T-helper 2 cell treated with Interferon-gamma antibody and Interleukin-4, amounts not matched to agents 100 ng/mL and 5 ng/mL, for 36 hours (primary cell): ENCODE measurements around the gene SMARCD3. TPM values are rescaled to one million over a fixed set of nuclear protein-coding genes. Genes with fewer than 3 reads are reported as not detected.

Source experiments
- intact Hi-C: fragments of 100-400 bp; cut with micrococcal nuclease; formaldehyde crosslinking; loops from one replicate; pipeline ENCODE4 v1.15.1; 2023
- total RNA-seq: library from RNA; stranded (reverse); gene quantifications from 2 replicates; pipeline ENCODE4 v1.2.3, GENCODE V29; 2022

The SMARCD3 gene
- total RNA-seq, 1 donor from 2014 or later: 2.5 TPM

DNA sequence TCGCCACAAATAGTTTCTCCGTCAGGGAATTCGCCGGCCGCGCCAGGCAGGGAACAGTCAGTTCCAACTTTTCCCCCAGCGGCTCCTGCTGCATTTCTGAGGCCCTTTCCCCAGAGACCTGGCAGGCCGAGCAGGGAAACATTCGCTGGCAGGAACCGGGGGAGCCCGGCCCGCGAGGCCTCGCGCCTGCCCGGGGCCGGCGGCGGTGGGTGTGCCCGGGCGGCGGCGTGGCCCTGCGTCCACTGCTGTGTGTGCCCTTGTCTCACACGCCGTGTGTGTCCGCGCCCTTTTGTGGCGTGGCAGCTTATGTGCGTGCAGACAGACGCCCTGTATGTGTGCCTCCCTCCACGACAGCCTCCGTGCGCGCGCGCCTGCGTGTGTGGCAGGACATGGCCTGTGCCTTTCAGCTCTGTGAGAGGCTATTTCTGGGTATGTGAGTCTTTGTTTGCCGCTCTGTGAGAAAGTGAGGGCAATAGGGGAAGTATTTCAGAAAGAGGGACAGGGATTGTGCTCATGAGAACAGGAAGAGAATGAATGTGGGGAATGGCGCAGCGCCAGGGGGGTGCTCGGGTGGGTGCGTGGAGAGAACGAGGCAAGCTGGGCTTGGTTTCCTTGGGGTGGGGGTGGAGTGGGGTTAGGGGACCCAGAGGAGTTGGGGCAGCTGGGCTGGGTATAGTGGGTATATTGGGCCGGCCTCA lies 689 bp upstream of the SMARCD3 start:
- intact Hi-C loops: no loop called here

DNA sequence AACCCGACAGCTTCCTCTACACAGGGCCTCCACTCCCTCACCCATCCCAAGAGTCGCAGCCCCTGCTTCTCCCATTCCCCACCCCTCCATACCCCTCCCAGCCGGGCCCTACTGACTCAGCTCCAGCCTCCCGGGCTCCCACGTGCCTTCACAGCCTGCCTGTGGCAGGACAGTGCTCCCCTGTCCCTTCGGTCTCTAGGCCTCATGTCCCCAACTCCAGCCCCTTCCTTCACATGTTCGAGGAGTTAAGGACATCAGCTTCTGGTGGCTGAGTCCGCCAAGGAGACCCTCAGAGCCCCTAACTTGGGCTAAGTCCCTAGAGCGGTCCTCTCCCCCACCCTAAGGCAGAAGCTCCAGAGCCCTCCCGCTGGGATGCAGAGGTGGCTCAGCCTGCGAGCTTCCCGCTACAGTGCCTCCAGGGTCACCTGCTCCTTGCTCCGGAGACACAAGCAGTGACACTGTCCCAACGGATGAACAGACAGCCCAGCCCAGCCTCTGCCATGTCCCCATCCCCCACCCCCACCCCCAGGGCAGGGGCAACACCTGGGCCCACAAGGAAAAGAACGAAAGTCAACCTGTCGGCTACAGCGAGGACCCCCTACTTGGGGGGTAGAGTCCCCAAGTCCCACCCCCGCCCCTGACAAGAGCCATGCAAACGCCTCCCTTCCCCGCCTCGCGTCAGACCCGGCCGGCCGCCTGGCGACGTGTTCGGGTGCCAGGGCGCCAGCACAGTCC lies 716 bp downstream of the SMARCD3 start:
- intact Hi-C loops: loop anchor here (1.0 kb wide), 1 partner anchor 56 kb away; no protein-coding TSS in a partner anchor

DNA sequence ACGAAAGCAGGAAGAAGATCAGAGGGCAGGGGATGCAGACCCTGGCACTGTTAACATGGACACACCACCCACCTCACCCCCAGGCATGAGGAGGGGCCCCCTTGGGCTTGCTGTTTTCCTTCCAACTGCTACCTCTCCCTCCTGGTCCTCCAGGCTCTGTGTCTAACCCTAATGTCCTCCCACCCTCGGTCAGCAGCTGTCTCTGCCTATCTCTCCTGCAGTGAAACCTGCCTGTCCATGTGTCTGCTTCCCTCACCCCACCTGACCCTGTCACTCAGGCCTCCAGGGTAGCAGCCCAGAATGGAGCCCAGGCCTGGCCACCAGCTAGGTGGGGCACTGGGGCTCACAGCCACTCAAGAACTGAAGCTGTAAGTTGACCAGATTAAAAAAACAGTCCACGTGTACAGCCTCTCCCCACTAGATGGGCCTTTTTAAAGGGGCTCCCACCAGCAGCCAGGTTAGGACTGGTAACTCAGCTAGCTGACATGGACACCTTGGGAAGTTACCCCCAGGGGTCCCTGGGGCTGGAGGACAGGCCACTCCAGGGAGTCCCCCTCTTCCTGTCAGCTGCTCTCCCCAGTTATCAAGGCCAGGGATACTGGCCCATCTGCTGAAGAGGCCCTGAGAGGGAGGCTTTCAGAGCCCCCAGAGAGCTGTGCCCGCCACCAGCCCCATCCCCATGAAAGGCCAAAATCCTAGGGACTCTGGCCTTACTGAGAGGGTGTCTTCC lies 1.5 kb downstream of the SMARCD3 start:
- intact Hi-C loops: no loop called here

DNA sequence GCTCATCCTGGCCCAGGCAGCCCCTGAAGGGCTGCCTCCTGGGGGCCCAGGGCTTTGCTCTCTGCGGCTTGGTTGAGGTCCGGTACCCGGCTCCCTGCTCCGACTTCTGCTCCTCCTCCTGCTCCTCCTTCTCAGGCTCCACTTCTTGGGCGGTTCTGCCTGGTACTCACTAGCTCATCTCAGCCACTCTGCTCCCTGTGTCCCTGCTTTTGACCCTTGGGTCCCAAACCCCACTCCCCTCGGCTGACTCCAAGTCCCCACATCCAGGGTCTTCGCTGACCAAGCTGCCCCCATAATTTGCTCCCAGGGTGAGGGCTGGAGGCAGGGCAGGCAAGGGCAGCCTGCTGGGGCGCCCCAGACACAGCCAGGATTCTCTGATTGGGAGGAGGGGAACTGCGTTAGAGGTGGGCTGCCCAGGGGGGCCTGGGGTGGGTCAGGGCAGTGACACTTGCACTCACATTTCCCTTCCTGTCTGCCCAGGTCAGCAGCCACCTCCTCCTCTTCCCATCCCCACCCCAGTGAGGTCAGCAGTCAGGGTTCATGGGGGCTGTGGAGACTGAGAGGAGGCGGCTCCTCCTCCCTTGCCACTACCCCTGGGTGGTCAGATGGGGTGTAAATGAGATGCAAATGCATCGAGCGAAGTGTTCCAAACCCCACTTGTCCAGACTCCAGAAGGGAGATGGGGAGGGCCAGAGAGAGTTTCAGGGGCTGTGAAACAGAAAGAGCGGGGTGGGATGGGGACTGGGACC lies 2.2 kb downstream of the SMARCD3 start:
- intact Hi-C loops: no loop called here

DNA sequence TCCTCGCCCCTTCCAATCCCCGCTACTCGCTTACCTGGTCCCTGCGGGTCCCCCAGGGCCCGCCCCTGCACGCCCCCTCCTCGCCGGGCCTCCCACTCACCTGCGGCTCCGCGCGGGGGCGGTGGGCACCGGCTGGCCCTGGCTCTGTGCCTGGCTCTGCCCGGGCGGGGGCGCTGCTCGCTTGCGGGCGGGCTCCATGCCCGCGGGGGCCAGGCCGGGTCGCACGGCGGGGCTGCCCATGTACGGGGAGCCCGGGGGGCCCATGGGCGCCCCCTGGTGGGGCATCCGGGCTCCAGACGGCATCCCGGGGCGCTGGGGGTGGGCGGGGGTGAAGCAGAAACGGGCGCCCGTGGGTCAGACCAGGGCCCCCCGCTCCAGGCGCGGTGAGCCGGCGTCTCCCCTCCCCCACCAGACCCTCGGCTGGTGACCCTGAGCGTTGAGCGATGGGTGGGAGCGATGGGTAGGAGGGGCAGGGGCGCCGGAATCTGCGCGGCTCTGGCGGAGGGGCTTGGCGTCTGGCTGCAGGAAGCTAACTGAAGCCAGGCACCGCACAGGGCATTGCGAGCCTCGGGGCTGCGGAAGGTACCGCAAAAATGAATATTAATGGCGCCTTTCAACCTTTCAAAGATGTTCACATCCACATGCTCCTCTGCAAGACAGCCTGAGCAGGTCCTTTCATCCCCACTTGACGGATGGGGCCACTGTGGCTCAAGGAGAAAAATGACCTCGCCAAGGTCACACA lies 3.0 kb downstream of the SMARCD3 start:
- intact Hi-C loops: loop anchor here (2.0 kb wide), 1 partner anchor 57 kb away; no protein-coding TSS in a partner anchor

DNA sequence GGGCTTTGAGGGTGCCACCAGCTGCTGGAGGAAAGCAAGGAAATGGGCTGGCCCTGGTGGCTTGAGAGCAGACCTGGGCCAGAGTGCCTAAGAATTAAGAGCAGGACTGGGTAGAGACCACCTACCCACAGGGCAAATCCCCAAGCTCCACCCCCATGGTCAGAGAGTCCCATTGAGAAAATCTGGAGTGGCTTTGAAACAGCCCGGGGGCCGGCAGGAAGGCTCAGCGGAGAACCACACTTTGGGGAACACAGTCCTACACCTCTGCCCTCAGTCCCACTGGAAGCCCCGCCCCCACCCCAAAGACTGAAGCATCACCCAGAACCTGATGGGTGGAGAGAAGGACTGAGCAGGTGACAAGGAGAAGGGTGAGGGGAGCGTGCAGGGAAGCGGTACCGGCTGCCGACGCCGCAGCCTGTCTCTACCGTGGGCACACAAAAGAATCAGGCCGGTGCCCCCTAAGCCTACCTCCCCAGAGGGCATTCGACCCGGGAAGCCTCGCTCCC lies 3.6 kb downstream of the SMARCD3 start:
- intact Hi-C loops: loop anchor here (1.0 to 2.0 kb wide), 5 partner anchors 13 to 121 kb away; partner anchors contain the start of genes ABCF2 and CHPF2

DNA sequence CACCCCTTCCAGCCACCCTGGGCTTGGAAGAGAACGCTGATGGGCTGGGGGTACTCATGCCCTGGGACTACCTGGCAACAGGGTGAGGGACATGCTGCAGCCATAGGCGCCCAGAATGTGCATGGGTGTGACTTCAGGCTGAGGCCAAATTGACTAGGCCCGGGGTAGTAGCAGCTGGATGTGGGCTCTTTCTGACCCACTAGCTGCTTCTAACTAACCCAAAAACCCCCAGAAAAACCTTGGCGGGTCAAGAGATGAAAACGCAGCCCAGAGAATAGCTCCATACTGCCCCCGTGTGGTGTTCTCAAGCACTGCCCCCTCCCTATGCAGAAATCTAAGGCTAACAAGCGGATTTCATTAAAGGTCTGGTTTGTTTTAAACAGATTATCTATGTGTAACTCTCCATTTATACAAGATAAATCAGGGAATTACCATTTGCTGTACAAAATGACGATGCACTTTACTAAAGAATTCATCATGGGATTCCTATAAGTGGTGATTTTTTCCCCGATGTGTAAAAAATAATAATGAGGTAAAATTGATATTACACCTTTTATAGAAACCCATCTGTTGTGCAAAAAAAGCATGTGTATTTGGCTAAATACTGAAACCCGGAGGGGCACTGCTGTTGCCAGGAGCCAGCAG lies 4.2 kb downstream of the SMARCD3 start:
- intact Hi-C loops: loop anchor here (1.0 to 2.0 kb wide), 5 partner anchors 12 to 120 kb away; partner anchors contain the start of genes ABCF2 and CHPF2

DNA sequence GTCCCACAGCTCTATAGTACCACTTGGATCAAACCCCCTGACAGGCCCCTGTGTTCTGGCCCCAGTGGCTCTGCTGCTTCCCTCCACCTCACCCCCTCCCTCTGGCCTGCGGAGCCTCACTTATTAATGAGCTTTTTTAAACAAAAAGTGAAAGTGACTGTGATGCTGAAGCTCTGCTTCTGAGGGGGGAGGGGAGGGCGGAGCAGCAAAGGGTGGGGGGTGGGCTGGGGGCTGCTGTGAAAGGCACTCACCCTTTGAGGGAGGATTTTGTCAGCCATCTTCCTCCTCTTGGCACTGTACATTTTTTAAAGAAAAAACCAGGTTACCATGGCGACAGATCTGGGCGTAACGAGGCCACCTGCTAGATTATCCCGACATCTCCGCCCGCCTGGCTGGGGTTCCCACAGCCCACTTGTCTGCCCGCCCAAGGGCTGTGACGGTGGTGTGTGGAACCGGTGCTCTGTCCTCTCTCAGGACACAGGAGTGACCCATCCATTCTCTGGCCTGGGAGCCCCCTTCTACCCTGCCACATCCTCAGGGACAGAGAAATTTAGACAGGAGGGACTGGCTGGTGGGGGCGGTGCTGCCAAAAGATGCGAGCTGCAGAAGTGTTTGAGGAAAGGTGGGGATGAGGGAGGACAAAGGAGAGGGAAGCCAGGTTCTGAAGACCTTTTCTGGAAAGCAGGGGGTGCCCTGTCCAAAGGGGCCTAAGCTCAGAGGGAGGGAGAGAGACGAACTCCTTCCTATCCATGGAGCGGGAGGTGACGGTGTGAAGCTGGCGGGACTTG lies 4.9 kb downstream of the SMARCD3 start:
- intact Hi-C loops: loop anchor here (1.0 to 2.0 kb wide), 5 partner anchors 11 to 119 kb away; partner anchors contain the start of genes ABCF2 and CHPF2

DNA sequence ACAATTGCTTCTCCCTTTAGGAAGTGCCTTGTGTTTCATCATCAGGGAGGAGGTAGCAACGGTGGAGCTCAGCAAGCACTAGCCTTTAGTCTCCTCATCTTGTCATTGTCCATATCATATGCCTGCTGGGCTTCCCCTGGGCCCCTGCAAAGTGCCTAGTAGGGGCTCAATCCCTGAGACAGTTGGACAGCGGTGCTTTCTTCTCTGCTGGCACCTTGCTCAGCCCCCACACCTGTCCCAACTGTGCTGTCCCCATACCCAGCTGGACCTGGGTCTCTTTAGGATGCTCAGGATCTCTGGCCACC lies 5.5 kb downstream of the SMARCD3 start:
- intact Hi-C loops: no loop called here

DNA sequence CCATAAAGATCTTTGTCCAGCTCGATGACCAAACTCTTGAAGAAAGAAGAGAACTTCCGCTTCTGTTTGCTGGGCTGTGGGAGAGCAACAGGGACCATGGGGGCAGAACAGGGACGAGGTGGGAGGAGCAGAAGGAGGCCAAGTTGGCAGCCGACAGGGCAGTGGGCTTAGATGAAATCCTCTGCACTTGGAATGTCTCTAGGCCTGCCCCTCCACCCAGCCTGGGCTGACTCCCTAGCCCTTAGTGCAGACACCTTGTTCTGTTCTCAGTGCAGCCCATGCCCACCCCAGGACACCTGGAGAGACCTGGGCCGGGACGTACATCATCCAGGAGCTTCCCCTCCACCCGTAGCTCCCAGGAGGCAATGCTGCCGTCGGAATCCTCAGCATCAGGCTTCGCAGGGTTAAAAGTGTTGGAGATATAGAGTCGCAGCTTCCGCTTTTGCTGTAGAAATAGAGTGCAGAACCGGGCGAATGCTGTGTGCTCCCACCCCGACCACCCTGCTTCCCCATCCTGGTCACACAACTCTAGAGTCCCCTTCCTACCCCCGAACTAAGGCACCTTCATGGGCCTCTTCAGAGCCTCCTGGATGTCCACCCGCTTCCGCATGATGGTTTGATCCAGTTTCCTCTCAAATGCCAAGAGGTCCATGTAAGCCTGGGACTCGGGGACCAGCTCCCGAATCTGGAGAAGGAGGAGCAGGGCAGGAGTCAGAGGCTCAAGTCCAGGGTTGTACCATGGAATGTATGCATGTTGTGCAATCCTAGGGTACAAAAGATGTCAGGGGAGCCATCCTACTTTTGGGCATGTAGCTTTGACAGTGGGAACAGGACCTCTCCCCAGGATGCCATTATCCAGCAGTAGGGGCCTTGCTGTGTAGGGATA lies 6.1 kb downstream of the SMARCD3 start:
- intact Hi-C loops: no loop called here

DNA sequence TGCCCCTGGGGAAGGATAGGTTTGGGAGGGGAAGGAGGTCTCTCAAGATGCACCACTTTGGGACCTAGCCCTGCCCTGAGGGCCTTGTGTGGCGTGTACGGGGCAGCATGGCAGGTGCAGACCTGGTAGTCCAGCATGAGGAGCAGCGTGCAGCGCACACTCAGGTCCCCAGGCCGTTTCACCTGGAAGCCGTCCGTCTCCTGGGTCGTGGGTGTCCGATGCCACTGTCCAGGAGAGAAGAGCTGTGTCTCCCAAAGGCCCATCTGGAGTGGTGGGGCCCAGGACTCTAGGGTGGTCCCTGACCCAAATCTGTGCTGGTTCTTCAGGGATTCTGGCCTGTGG lies 6.8 kb downstream of the SMARCD3 start:
- intact Hi-C loops: no loop called here

DNA sequence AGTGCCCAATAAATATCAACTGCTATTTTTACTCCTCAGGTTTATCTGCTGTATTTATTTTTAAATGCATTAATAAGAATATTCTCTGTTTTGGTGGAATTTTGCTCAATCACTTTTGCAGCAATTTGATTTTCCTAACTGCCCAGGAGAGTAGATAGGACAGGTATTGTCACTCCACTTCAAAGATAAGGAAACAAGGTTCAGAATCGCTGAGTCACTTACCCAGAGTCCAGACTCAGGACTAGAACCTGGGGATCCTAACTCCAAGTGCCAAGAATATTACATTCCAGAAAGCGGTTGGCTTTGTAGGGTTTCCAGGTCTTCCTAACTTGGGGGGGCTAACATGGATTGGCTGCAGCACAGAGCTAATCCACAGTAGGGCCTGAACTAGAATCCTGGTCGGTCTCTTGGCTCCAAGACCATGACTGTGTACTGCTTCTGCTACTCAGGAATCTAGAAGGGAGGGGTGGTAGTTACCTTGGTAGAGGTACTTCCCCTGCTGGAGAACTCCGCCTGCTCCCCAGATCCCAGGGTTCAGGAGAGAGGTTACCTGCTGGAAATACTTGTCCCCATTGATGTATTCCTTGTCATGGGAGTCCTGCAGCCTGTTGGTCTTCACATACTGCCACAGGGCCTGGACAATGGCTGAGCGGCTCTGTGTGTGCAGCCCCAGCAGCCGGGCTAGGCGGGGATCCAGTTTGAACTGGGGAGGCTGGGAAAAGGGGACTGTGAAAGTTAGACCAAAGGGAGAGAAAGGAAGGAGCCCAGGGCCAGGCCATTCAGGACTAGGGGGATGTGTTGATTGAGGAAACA lies 7.3 kb downstream of the SMARCD3 start:
- intact Hi-C loops: no loop called here

DNA sequence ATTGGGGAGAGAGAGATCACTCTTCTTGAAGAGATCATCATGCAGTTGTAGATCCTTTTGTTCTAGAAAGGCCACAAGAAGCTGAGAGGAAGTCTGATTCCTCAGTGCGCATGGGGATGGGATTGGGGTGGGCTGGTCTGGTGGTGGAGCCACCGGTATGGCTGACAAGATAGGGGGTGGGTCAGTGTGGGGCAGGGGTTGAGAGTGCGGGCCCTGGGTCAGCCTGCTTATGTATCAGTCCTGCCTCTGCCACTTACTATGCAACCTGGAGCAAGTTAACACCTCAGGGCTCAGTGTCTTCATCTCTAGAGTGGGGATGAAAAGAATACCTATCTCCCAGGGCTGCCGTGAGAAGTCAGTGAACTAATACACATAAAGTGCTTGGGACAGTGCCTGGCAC lies 8.0 kb downstream of the SMARCD3 start:
- intact Hi-C loops: no loop called here

DNA sequence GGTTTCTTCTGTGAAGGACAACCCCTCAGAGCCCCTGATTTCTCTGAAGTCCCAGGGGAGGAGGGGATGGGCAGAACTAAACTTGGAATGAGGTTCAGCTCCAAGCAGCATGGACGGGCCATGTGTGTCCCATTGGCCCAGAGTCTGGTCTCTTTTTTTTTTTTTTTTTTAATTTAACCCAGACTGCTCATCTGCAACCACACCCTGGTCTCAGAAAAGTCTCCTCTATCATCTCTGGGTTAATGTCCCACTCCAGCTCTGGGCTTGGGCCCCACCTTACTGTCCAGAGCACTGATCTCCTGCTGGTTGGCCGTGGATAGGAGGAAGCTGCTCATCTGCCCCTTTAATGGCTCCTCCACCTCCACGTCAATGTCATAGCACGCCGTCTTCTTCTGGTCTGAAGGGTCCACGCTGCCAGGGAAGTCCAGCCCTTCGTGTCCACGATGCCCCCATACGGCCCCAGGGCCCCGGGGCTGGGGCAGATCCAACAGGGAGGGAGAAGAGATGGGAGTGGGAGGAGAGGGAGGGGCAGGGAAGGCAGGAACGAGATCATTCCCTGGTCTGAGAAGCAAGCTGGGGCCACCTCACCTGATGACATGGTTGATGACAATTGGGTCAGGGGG lies 8.5 kb downstream of the SMARCD3 start:
- intact Hi-C loops: no loop called here

DNA sequence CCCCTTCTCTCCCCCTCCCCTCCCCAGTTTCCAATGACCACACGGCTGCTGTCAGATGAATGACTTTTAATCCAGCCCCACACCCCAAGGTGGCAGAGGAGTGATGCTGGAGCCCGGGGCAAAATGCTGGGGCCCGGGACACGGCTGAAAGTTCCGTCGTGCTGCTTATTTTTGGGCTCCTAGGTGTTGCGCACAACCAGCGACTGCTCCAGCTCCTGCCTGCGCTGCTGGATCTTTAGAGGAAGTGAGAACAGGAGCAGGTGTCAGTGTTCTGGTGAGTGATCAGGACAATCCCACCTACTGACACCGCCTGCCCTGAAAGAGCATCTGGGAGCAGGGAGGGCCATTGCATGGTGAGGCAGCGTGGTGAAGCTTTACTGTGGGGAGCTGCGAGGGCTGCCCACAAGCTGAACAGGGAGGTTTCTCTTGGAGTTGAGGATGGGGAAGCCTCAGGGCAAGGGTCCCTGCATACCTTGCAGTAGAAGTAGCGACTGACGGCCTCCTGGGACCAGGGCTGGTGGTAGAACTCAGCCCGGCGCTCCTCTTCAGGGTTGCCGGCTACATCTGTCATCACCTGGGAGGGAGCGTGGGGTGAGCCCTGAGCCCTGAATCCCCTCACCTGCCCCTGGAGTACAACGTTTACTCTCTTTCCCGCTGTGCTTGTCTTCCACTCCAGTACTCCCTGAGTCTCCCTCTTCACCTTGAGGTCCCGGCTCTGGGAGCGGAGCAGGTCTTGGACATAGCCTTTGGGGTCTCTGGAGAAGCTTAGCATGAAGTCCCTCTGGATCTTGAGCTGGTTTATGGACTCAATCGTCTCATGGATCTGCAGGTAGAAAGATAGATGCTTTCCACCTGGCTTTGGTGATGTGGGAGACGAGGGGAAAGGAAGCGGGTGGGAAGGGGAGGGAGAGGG lies 9.3 kb downstream of the SMARCD3 start:
- intact Hi-C loops: no loop called here
